Esophagus muscularis mucosa (tissue), 3 donors: Measurements from ENCODE around the gene TEX53.

Source experiments
- CTCF ChIP-seq, 3 experiments: fragments of 200-600 bp in 2 of 3; fragments of 450-650 bp in 1 of 3; sonication (generic) in 2 of 3; IDR thresholded peaks; one replicate each; pipeline ENCODE4 v1.5.1; 2017 to 2019; ENCODE audit warnings: antibody characterized with exemption in 3 of 3, mild to moderate bottlenecking in 2 of 3, moderate library complexity in 1 of 3
- POLR2A ChIP-seq: fragments of 450-650 bp; IDR thresholded peaks from one replicate; pipeline ENCODE4 v1.6.1; 2017; ENCODE audit warnings: antibody characterized with exemption, moderate library complexity, mild to moderate bottlenecking, low read depth
- POLR2AphosphoS5 ChIP-seq, 2 donors: sonication (generic); formaldehyde crosslinking; IDR thresholded peaks; one replicate each; pipeline ENCODE4 v1.6.1; 2017; ENCODE audit warnings: antibody characterized with exemption in 2 of 2

DNA sequence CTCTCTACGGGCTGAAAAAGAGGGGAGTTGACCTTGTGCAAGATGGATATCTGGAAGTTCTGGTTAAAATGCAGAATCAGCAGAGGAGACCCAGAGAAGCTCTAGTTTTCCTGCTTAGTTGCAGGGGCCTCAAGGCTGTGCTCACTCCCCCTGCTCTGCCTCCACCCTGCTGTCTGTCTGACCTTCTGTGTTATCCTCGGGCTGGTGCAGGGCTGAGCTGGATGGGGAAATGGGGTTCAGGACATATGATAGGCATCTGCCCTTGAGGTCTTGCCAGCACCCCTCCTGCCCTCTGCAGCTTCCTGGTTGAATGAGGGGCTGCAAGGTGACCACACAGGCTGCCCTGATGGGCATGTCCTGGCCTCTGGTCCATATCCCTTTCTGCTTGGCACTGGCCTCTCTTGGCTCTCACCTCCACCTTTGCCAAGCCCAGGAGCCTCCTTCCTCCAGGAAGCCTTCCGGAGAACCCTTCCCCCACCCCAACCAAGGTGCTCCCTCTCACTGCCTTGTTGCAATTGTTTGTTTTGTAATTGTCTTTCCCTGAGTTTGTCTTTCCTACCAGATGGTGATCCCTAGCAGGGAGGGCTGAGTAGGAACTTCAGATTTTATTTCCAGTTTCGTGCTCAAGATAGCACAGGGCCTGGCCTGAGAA is 45.2 kb downstream of the TEX53 start:
- no peak for TF ChIP-seq POLR2AphosphoS5 (IDR thresholded peaks at IDR 0.05)
- TF ChIP-seq CTCF (IDR thresholded peaks at IDR 0.05): no peak
- no peak for TF ChIP-seq POLR2A
